ENCODE measurements around the gene PDE4DIP. TPM values are rescaled to one million over a fixed set of nuclear protein-coding genes. Genes with fewer than 3 reads are reported as not detected.
"Not testable (repeated sequence)": the region's sequence is repeated elsewhere in the genome, so short reads cannot be mapped to it uniquely, and the experiment has no call there.

The PDE4DIP gene
- total RNA-seq, 2 donors from 2014 or later, result 33.0 to 56.2 TPM

- not testable (repeated sequence) for H3K36me3 ChIP-seq (ENCODE audit: control insufficient read depth, insufficient read depth, low read length); H3K4me3 ChIP-seq (ENCODE audit: low read length); H3K4me3 Mint-ChIP-seq; H3K27ac ChIP-seq (ENCODE audit: low read depth, low read length); H3K9me3 ChIP-seq (ENCODE audit: control insufficient read depth, low read length); H3K36me3 Mint-ChIP-seq (ENCODE audit: low read depth); H3K9me3 Mint-ChIP-seq; DNase-seq; H3K27me3 ChIP-seq (ENCODE audit: control insufficient read depth, insufficient read depth, low read length, poor library complexity, severe bottlenecking); H3K4me1 Mint-ChIP-seq; H3K27me3 Mint-ChIP-seq (ENCODE audit: insufficient read depth); H3K4me1 ChIP-seq (ENCODE audit: control insufficient read depth, insufficient read depth, low read length); H3K9ac ChIP-seq (ENCODE audit: extremely low read depth, low read length, poor library complexity, severe bottlenecking); H3K27ac Mint-ChIP-seq
- no CpG with 5 or more reads among the region's 6 CpGs for WGBS, 2 experiments (ENCODE audit: insufficient coverage in 1 of 2, insufficient read length in 1 of 2)
These were observed 24.9 kb downstream of the PDE4DIP start for GRCh38 chr1:148868924-148869633.

- H3K36me3 ChIP-seq (ENCODE audit: control insufficient read depth, insufficient read depth, low read length); H3K27ac Mint-ChIP-seq; H3K4me1 Mint-ChIP-seq; H3K4me3 Mint-ChIP-seq; H3K27me3 Mint-ChIP-seq (ENCODE audit: insufficient read depth); H3K36me3 Mint-ChIP-seq (ENCODE audit: low read depth); H3K27ac ChIP-seq (ENCODE audit: low read depth, low read length); H3K9ac ChIP-seq (ENCODE audit: extremely low read depth, low read length, poor library complexity, severe bottlenecking); H3K27me3 ChIP-seq (ENCODE audit: control insufficient read depth, insufficient read depth, low read length, poor library complexity, severe bottlenecking); H3K9me3 Mint-ChIP-seq; H3K4me1 ChIP-seq (ENCODE audit: control insufficient read depth, insufficient read depth, low read length); H3K9me3 ChIP-seq (ENCODE audit: control insufficient read depth, low read length); DNase-seq; H3K4me3 ChIP-seq (ENCODE audit: low read length): not testable (repeated sequence)
- WGBS, 2 experiments (ENCODE audit: insufficient coverage in 1 of 2, insufficient read length in 1 of 2), result no CpG with 5 or more reads among the region's 1 CpG
These were observed 25.4 kb downstream of the PDE4DIP start for GRCh38 chr1:148869634-148869961.

DNA sequence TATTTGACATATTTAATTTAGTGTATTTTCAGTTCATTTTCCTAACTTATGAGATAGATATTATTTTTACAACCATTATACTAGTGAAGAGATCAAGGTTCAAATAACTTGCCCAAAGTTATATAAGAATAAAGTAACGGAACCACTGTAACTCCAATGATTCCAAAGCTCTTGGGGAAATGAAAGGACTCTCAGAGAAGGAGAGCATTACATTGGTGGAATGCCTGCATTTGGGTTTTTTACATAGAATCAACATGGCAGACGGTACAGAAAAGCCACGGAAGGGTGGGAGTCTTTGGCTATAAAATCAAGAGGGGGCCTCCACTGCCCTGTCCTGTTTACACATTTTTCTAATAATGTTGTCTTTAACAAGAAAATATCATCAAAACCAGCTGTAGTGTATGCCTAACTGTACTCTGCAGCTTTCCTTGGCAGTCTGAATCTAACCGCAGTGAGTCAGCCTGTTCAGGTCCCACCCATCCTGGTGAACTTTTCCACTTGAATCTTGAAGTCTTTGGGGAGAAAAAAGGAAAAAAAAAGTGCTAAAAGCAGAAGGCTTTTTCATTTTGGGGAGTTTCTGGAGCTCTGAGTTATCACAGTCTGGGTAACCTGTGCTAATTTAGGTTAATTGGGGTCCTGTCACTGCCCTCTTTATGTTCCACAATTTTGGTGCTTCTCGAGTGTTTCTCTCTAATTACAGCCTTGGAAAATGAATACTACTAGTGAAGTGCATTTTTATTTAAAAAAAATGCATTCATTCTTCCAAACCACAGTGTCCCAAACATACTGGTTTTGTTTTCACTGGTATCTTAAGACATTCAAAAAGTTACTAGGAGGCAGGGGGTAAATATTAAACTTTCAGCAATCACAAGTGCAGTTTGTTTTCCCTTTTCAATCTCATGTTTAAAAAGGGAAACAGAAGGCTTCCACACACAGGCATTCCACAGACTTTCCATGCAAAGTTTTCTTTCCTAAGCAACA is 30.5 kb downstream of the PDE4DIP start:
- not testable (repeated sequence) for H3K36me3 Mint-ChIP-seq (ENCODE audit: low read depth); H3K36me3 ChIP-seq (ENCODE audit: control insufficient read depth, insufficient read depth, low read length); H3K4me3 Mint-ChIP-seq; H3K9ac ChIP-seq (ENCODE audit: extremely low read depth, low read length, poor library complexity, severe bottlenecking); H3K9me3 Mint-ChIP-seq; H3K4me1 Mint-ChIP-seq; H3K27ac Mint-ChIP-seq; H3K27me3 ChIP-seq (ENCODE audit: control insufficient read depth, insufficient read depth, low read length, poor library complexity, severe bottlenecking); H3K9me3 ChIP-seq (ENCODE audit: control insufficient read depth, low read length); H3K4me3 ChIP-seq (ENCODE audit: low read length); H3K4me1 ChIP-seq (ENCODE audit: control insufficient read depth, insufficient read depth, low read length); H3K27me3 Mint-ChIP-seq (ENCODE audit: insufficient read depth); DNase-seq; H3K27ac ChIP-seq (ENCODE audit: low read depth, low read length)
- WGBS, 2 experiments (ENCODE audit: insufficient coverage in 1 of 2, insufficient read length in 1 of 2), result no CpG with 5 or more reads among the region's 5 CpGs

DNA sequence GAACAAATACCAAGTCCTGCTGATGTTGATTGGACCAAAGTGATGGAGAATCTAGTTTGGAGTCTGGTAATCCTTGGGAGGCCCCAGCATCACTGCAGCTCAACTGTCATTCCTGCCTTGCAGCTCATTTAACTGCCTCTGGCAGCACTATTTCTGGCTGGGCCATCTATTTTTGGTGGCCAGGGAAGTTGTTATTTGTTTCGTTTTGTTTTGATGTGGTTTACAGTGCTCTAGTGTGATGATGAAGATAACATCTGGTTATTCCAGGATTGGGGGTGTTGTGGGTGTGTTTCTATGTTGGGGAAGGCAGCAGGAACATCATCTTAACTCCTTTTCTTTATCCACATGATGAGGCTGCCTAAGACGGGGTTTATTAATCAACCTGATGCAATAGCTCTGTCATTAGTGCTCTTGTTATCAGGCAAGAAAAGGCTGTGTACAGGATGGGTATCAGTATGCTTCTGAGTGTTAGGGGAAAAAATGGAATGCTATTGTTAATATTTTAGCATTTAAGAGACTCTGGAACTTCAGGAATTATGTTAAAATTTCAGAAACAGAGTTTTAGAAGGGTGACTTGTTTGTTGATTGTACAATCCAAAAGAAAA is 35.7 kb downstream of the PDE4DIP start:
- H3K9ac ChIP-seq (ENCODE audit: extremely low read depth, low read length, poor library complexity, severe bottlenecking); H3K27ac ChIP-seq (ENCODE audit: low read depth, low read length): not testable (repeated sequence)

GRCh38 chr1:148881261-148881660 is 37.0 kb downstream of the PDE4DIP start:
- H3K4me3 Mint-ChIP-seq; H3K4me3 ChIP-seq (ENCODE audit: low read length); H3K27me3 ChIP-seq (ENCODE audit: control insufficient read depth, insufficient read depth, low read length, poor library complexity, severe bottlenecking); H3K9me3 ChIP-seq (ENCODE audit: control insufficient read depth, low read length); H3K36me3 ChIP-seq (ENCODE audit: control insufficient read depth, insufficient read depth, low read length); H3K27ac ChIP-seq (ENCODE audit: low read depth, low read length); DNase-seq; H3K9me3 Mint-ChIP-seq; H3K9ac ChIP-seq (ENCODE audit: extremely low read depth, low read length, poor library complexity, severe bottlenecking); H3K36me3 Mint-ChIP-seq (ENCODE audit: low read depth); H3K27me3 Mint-ChIP-seq (ENCODE audit: insufficient read depth); H3K4me1 Mint-ChIP-seq; H3K27ac Mint-ChIP-seq; H3K4me1 ChIP-seq (ENCODE audit: control insufficient read depth, insufficient read depth, low read length): not testable (repeated sequence)
- WGBS, 2 experiments (ENCODE audit: insufficient coverage in 1 of 2, insufficient read length in 1 of 2), result no CpG with 5 or more reads among the region's 1 CpG

More for the DNA sequence above, 35.7 kb downstream of the PDE4DIP start:
- H3K4me3 Mint-ChIP-seq; H3K36me3 Mint-ChIP-seq (ENCODE audit: low read depth); H3K4me1 Mint-ChIP-seq; H3K27me3 Mint-ChIP-seq (ENCODE audit: insufficient read depth); H3K9me3 Mint-ChIP-seq; H3K4me1 ChIP-seq (ENCODE audit: control insufficient read depth, insufficient read depth, low read length); H3K4me3 ChIP-seq (ENCODE audit: low read length); H3K36me3 ChIP-seq (ENCODE audit: control insufficient read depth, insufficient read depth, low read length); DNase-seq; H3K9me3 ChIP-seq (ENCODE audit: control insufficient read depth, low read length); H3K27me3 ChIP-seq (ENCODE audit: control insufficient read depth, insufficient read depth, low read length, poor library complexity, severe bottlenecking); H3K27ac Mint-ChIP-seq: not testable (repeated sequence)
- WGBS, 2 experiments (ENCODE audit: insufficient coverage in 1 of 2, insufficient read length in 1 of 2), result no CpG with 5 or more reads among the region's 2 CpGs

GRCh38 chr1:148885219-148885618 is 41.0 kb downstream of the PDE4DIP start:
- H3K4me1 Mint-ChIP-seq; H3K36me3 ChIP-seq (ENCODE audit: control insufficient read depth, insufficient read depth, low read length); H3K36me3 Mint-ChIP-seq (ENCODE audit: low read depth); H3K4me3 ChIP-seq (ENCODE audit: low read length); DNase-seq; H3K9me3 Mint-ChIP-seq; H3K27me3 Mint-ChIP-seq (ENCODE audit: insufficient read depth); H3K27me3 ChIP-seq (ENCODE audit: control insufficient read depth, insufficient read depth, low read length, poor library complexity, severe bottlenecking); H3K4me3 Mint-ChIP-seq; H3K27ac Mint-ChIP-seq; H3K4me1 ChIP-seq (ENCODE audit: control insufficient read depth, insufficient read depth, low read length); H3K9ac ChIP-seq (ENCODE audit: extremely low read depth, low read length, poor library complexity, severe bottlenecking); H3K9me3 ChIP-seq (ENCODE audit: control insufficient read depth, low read length); H3K27ac ChIP-seq (ENCODE audit: low read depth, low read length): not testable (repeated sequence)
- 83% methylated on average over 2 of the region's 4 CpGs; no CpG with 5 or more reads in 1 of the 2 experiments for WGBS, 2 experiments (ENCODE audit: insufficient coverage in 1 of 2, insufficient read length in 1 of 2)
